ENCODE results near the gene ASB13. TPM values are rescaled to one million over a fixed set of nuclear protein-coding genes. Genes with fewer than 3 reads are reported as not detected.

Gene ASB13
- total and polyA plus RNA-seq, 2 of the 13 experiments (the other 11 are each of a cell fraction or from before 2014, with no cell fraction given) = 9.3 to 15.4 TPM

- TF ChIP-seq GFI1 (CRISPR knock-in tag; IDR thresholded peaks at IDR 0.05; ENCODE audit: borderline replicate concordance) = no peak
- TF ChIP-seq NCOR1 (IDR thresholded peaks at IDR 0.05; ENCODE audit: borderline replicate concordance, low read length) = peak; percentile 83; the same call in 1 of the 2 replicates
- TF ChIP-seq HMGXB4 (CRISPR knock-in tag; IDR thresholded peaks at IDR 0.05; ENCODE audit: borderline replicate concordance in 1 of 2, low read depth in 1 of 2) = no peak
- TF ChIP-seq ZNF574 (CRISPR knock-in tag; IDR thresholded peaks at IDR 0.05) = 0 out of 2 replicates have a peak, but pooled peaks have one; percentile 15
- no peak for TF ChIP-seq ZBTB42 (CRISPR knock-in tag; IDR thresholded peaks at IDR 0.05)
- TF ChIP-seq ZBTB40 (IDR thresholded peaks at IDR 0.05) = no peak
- no peak for TF ChIP-seq ZBTB40 (CRISPR knock-in tag; IDR thresholded peaks at IDR 0.05)
- no peak for TF ChIP-seq ISX (CRISPR knock-in tag; conservative IDR thresholded peaks at IDR 0.05)
- TF ChIP-seq ZNF546 (CRISPR knock-in tag; conservative IDR thresholded peaks at IDR 0.05) = no peak
- TF ChIP-seq ZNF446 (CRISPR knock-in tag; IDR thresholded peaks at IDR 0.05) = no peak
- no peak for TF ChIP-seq MEIS2 (CRISPR knock-in tag; IDR thresholded peaks at IDR 0.05)
- TF ChIP-seq NFYC (CRISPR knock-in tag; IDR thresholded peaks at IDR 0.05) = no peak
- TF ChIP-seq ZNF577 (CRISPR knock-in tag; IDR thresholded peaks at IDR 0.05; ENCODE audit: borderline replicate concordance, low read depth) = no peak
- peak; percentile 67 for TF ChIP-seq BCL6 (CRISPR knock-in tag; IDR thresholded peaks at IDR 0.05)
- TF ChIP-seq ZNF337 (CRISPR knock-in tag; IDR thresholded peaks at IDR 0.05; ENCODE audit: borderline replicate concordance, low read depth) = no peak
- no peak for TF ChIP-seq RARG (CRISPR knock-in tag; IDR thresholded peaks at IDR 0.05; ENCODE audit: low read depth)
These were observed 38.8 kb downstream of the ASB13 start (continued) for GRCh38 chr10:5627486-5628044.
